ENCODE results near the gene ATM. TPM values are rescaled to one million over a fixed set of nuclear protein-coding genes. Genes with fewer than 3 reads are reported as not detected.

Gene ATM
- total and polyA plus RNA-seq, 4 donors: 18.3 to 123 (median 43.8) TPM

Other genes starting within 250 kb of the ATM start
- 10 to 100 TPM; 33.7 to 34.3 TPM for gene CUL5, start 214.2 kb upstream of the ATM start, total RNA-seq
- gene CUL5, start 214.2 kb upstream of the ATM start, polyA plus RNA-seq: 1 to 10 TPM; 8.5 to 9.9 TPM
- 10 to 100 TPM; 65.8 to 70.5 TPM for gene ACAT1, start 101.5 kb upstream of the ATM start, total RNA-seq
- gene ACAT1, start 101.5 kb upstream of the ATM start, polyA plus RNA-seq: 100 to 1,000 TPM in 1 of 2 donors, 10 to 100 TPM in 1; 77.8 to 102 TPM
- 10 to 100 TPM; 12.9 to 18.1 TPM for gene NPAT, start 429 bp upstream of the ATM start, total RNA-seq
- gene NPAT, start 429 bp upstream of the ATM start, polyA plus RNA-seq: 1 to 10 TPM; 1.3 to 3.8 TPM
- gene C11orf65, start 244.5 kb downstream of the ATM start, total RNA-seq: under 1 TPM in 1 of 2 donors, not detected in 1; 0.36 TPM
- not detected for gene C11orf65, start 244.5 kb downstream of the ATM start, polyA plus RNA-seq

All from aorta (tissue), 4 donors.